ENCODE data around the gene VAMP7.
A peak's percentile ranks its signal among the peaks of the same experiment; 100 is the strongest.
"Not testable (repeated sequence)": the region's sequence is repeated elsewhere in the genome, so short reads cannot be mapped to it uniquely, and the experiment has no call there.

VAMP7 gene, protein sequence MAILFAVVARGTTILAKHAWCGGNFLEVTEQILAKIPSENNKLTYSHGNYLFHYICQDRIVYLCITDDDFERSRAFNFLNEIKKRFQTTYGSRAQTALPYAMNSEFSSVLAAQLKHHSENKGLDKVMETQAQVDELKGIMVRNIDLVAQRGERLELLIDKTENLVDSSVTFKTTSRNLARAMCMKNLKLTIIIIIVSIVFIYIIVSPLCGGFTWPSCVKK

DNA sequence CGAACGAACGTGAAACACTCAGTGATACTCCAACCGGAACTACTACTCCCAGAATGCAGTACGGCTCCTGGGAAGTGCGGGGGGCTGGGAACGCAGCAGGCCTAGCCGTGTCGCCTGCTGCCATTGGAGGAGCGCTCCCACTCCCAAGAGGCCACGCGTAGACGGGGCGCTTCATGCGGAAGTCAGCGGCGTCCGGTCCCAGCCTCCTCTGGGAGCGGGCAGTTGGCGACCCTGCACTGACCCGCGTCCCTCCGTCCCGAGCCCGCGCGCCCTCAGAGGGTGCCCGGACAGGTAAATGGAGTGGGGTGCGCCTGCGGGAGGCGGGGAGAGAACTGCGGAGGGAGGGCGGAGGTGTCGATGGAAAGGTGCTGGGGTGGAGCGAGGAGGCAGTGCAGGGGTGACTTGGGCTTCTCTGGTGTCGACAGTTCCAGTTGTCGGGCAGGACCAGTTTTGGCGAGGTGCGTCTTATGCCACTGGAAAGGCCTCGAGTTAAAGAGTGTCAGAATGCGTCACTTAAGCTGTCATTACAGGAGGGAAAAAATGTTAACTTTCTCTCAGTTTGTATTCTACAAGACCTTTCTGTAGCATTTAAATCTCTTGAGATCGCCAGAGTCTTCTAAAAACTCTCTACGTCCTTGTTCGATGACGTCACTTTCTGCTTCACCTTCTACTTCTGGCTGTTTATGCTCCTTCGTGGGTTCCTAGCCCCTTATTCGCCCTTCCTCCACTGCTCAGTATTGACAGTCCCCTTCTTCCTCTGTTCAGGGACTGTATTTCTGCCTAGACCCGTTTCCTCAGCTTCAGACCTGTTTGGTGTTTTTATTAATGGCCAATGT, at the start of gene VAMP7:
Gene VAMP7 (plus strand): TSS at position 188 of the 836 bp plus-strand sequence. CDS start 8,122 bp downstream, outside the sequence.
- DNase-seq (ENCODE audit: low spot score in 2 of 2) (peak; percentile 50 to 82), ATAC-seq (peak; percentile 98)
- H3K36me3 Mint-ChIP-seq: no peaks in the 10 kb centered on the region
- peaks cover 20% of the 10 kb centered on the region for H3K4me1 Mint-ChIP-seq
- H3K4me3 Mint-ChIP-seq: peak within 1 kb of the TSS; percentile 86
- H3K9me3 Mint-ChIP-seq: peaks cover 7% of the 10 kb centered on the region
- peak within 1 kb of the TSS; percentile 94 for H3K27ac Mint-ChIP-seq

DNA sequence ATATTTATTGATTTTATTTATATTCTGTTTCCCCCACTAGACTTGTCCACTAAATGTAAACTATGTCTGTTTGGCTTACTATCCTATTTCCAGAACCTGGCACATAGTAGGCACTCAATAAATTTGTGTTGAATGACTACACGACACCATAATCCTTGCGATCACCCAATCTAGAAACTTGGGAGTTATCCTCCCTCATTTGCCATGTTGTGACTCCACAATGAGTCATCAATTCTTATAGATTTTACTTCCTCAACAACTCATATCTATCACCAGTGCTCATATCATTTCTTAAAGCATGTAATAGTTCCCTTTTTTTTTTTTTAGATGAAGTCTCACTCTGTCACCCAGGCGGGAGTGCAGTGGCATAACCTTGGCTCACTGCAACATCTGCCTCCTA, 39.9 kb upstream of the VAMP7 start:
- DNase-seq (ENCODE audit: low spot score in 2 of 2) (no peak), ATAC-seq (no peak)
- no peaks in the 10 kb centered on the region for H3K36me3 Mint-ChIP-seq
- no peaks in the 10 kb centered on the region for H3K4me1 Mint-ChIP-seq
- H3K9me3 Mint-ChIP-seq: peaks cover 10% of the 10 kb centered on the region
- H3K4me3 Mint-ChIP-seq: no peak overlapping the region
- no peak overlapping the region for H3K27ac Mint-ChIP-seq

DNA sequence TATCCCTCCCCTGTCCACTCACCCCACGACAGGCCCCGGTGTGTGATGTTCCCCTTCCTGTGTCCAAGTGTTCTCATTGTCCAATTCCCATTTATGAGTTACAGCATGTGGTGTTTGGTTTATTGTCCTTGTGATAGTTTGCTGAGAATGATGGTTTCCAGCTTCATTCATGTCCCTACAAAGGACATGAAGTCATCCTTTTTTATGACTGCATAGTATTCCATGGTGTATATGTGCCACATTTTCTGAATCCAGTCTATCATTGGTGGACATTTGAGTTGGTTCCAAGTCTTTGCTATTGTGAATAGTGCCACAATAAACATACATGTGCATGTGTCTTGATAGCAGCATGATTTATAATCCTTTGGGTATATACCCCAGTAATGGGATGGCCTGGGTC, 29.4 kb upstream of the VAMP7 start:
- H3K4me3 Mint-ChIP-seq; H3K9me3 Mint-ChIP-seq; DNase-seq (ENCODE audit: low spot score in 2 of 2); H3K27ac Mint-ChIP-seq; H3K4me1 Mint-ChIP-seq; H3K36me3 Mint-ChIP-seq; ATAC-seq: not testable (repeated sequence)

DNA sequence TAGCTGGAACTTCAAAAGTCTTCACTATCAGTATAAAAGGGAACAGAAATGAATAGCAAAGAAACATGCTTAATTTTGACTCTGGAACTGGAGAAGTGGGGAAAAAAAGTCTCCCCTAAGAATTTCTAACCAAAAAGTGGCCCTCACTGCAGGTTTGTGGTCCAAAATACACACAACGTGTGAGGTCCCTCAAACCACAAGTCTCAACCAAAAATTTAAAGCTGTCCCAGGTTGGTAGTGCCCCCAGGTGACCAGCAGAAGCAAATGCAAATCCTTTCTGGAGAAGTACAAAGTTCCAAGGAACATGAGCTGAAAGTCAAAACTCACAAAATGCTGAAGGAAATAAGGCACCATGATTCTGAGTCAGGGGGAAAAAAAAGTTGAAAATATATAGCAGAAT, 23.6 kb upstream of the VAMP7 start:
- Mint-ChIP-seq H3K4me1 (no peaks in the 10 kb centered on the region), H3K27ac (no peak overlapping the region), H3K36me3 (no peaks in the 10 kb centered on the region), H3K9me3 (no peaks in the 10 kb centered on the region), H3K4me3 (no peak overlapping the region)
- ATAC-seq (no peak), DNase-seq (ENCODE audit: low spot score in 2 of 2) (no peak)

DNA sequence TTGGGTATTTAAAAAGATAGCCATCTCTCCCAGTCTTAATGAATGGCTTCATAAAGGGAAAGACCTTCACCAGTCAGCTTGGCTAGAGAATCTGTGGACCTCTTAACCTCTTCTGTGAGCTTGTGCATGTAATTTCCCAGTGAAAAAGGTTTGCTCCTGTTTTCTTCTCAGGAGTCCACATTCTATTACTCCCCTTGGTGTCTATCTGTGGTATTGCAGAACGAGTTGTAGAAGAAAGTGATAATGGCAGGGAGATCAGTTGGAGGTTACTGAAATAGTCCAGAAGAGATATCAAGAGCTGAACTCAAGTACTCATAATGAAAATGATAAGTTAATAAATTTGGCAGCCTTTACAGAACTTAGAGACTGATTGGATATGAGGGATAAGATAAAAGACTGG, 16.5 kb upstream of the VAMP7 start:
- Mint-ChIP-seq H3K9me3 (peaks cover 5% of the 10 kb centered on the region), H3K4me1 (no peaks in the 10 kb centered on the region), H3K27ac (no peak overlapping the region)

DNA sequence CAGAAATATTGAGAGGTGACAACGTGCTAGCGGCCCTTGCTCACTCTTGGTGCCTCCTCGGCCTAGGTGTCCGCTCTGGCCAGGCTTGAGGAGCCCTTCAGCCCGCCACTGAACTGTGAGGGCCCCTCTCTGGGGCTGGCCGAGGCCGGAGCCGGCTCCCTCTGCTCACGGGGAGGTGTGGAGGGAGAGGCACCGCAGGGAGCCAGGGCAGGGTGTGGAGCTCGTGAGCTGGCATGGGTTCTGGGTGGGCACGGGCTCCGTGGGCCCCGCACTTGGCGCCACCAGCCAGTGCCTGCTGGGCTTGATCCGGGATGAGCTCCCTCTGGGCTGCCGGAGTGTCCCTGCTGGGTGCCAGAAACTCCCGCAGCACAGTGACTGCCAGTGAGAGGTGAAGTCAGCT, 16.0 kb upstream of the VAMP7 start:
- ATAC-seq (no peak), DNase-seq (ENCODE audit: low spot score in 2 of 2) (no peak)
- H3K27ac Mint-ChIP-seq: no peak overlapping the region
- no peak overlapping the region for H3K4me3 Mint-ChIP-seq
- H3K36me3 Mint-ChIP-seq: no peaks in the 10 kb centered on the region
- no peaks in the 10 kb centered on the region for H3K4me1 Mint-ChIP-seq
- peaks cover 5% of the 10 kb centered on the region for H3K9me3 Mint-ChIP-seq

More for the DNA sequence above, 16.5 kb upstream of the VAMP7 start:
- H3K36me3 Mint-ChIP-seq: no peaks in the 10 kb centered on the region
- ATAC-seq (no peak), DNase-seq (ENCODE audit: low spot score in 2 of 2) (no peak)
- no peak overlapping the region for H3K4me3 Mint-ChIP-seq

DNA sequence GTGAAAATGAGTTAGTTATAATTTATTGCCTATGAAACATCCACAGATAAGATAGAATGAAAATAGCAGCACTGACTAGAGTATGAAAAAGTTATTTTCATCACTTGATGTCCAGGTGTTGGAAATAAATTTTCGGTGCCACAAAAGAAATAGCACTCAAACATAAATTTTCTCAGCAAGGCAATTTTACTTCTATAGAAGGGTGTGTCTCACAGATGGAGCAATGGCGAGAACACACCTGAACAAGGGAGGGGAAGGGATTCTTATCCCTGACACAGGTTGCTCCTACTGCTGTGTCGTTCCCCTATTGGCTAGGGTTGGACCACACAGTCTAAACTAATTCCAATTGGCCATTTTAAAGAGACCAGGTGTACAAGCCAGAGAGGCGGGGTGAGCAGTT, 13.3 kb upstream of the VAMP7 start:
- no peak overlapping the region for H3K27ac Mint-ChIP-seq
- ATAC-seq (no peak), DNase-seq (ENCODE audit: low spot score in 2 of 2) (no peak)
- H3K9me3 Mint-ChIP-seq: peaks cover 5% of the 10 kb centered on the region
- no peaks in the 10 kb centered on the region for H3K36me3 Mint-ChIP-seq
- H3K4me1 Mint-ChIP-seq: no peaks in the 10 kb centered on the region
- H3K4me3 Mint-ChIP-seq: no peak overlapping the region

DNA sequence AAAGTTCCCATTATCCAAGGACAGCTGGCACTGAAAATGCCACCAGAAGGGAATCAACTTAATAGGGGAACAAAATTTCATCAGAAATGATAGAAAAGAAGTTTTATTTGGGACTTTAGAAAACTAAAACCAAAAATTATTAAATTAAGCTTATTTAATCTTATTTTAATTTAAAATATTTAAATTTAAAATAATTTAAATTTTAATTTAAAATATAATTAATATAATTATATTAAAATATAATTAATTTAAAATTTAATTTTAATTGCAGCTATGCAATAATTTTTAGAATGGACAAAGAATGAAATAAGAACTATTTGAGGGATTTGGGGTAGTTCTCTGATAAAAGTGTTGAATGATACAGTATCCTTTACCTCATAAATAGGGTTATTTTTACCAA, 10.2 kb upstream of the VAMP7 start:
- Mint-ChIP-seq H3K9me3 (peaks cover 5% of the 10 kb centered on the region), H3K36me3 (no peaks in the 10 kb centered on the region), H3K27ac (no peak overlapping the region), H3K4me3 (no peak overlapping the region), H3K4me1 (no peaks in the 10 kb centered on the region)
- ATAC-seq: no peak
- DNase-seq (ENCODE audit: low spot score in 2 of 2): no peak

DNA sequence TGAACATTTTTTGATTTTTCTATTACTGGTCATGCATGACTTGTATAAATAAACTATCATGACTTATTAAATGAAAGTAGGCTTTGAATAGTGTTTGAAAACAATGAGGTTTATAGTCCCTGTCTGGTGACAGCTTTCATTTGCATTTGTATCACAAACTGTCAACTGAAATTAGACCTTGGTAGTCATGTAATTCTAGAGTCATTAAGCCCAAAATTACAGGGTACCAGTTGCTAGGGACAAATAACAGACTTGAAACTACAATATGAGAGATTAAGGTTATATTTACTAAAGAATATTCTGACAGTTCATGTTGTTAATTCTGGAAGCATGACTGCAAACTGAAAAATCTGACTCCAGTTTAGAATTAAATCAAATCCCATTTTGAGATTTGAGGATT, 9.2 kb upstream of the VAMP7 start:
- Mint-ChIP-seq H3K9me3 (peaks cover 5% of the 10 kb centered on the region), H3K36me3 (no peaks in the 10 kb centered on the region), H3K27ac (no peak overlapping the region), H3K4me3 (no peak overlapping the region), H3K4me1 (no peaks in the 10 kb centered on the region)
- DNase-seq (ENCODE audit: low spot score in 2 of 2): no peak
- no peak for ATAC-seq

DNA sequence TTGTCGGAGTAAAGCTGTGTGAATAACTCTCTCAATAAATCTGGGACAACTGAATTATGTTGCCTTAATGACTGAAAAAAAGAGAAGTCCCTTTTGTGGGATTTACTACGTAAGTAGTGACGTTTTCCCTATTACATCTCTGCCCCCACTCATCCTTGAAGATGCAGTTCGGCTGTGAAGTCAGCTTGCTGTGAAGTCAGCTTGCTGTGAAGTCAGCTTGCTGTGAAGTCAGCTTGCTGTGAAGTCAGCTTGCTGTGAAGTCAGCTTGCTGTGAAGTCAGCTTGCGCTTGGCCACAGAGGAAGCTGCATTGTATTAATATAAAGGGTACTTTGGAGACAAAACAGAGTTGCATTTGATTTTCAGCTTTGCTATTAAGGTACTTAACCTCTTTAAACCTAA, 8.0 kb upstream of the VAMP7 start:
- DNase-seq (ENCODE audit: low spot score in 2 of 2) (no peak), ATAC-seq (no peak)
- Mint-ChIP-seq H3K4me1 (no peaks in the 10 kb centered on the region), H3K9me3 (peaks cover under 1% of the 10 kb centered on the region), H3K27ac (no peak overlapping the region), H3K36me3 (no peaks in the 10 kb centered on the region), H3K4me3 (no peak overlapping the region)

DNA sequence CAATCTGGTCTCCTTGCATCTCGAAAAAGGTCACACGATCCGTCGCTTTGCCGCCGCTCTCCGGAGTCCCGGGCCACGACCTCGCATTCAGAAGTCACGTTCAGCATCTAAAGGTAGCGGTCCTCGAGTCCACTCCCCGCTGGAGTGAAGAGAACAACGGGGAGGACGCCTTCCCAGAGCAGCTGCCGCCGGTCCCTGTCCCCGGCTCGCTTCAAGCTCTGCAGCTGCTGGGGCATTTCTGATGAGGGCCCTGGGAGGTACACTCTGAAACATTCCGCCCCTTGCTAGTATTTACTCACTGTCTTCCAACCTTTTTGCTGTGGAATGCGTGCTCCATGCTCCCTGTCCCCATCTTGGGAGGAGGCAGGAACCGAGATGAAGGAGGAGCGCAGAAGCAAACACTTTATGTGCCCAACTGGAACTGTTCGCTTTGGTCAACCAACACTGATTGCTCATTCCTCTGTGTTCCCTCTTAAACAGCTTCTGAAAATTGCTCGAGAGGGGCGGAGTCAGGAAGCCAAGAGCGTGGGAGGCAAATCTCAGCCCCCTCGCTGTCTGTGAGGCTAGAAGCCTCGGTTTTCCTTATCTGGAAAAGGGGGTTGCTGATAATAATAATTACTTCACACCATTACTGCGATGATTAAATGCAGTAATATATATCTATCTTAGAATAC, 6.4 kb upstream of the VAMP7 start:
- DNase-seq (ENCODE audit: low spot score in 2 of 2) (no peak), ATAC-seq (no peak)
- H3K4me3 Mint-ChIP-seq: no peak overlapping the region
- H3K27ac Mint-ChIP-seq: no peak overlapping the region
- H3K4me1 Mint-ChIP-seq: no peaks in the 10 kb centered on the region
- H3K36me3 Mint-ChIP-seq: no peaks in the 10 kb centered on the region
- peaks cover under 1% of the 10 kb centered on the region for H3K9me3 Mint-ChIP-seq

DNA sequence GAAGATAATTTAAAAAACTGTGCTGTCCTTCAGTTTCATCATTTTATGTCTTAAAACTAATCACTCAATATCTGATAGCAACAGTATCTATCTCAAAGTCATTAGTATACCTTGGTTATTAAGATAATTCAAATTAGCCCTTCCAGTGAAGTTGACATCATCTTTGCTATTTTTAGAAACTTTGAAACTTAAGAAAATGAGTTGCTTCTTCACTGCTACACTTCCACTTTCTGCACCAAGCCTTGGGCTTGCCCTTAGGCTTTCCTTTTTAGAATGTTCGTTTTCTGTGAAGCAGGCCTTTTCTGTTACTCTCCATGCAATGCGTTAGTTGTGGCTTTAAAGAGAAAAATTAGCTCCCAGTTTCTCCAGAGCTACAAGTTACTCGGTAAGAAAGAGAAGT, 4.4 kb upstream of the VAMP7 start:
- H3K4me3 Mint-ChIP-seq: no peak overlapping the region
- H3K27ac Mint-ChIP-seq: no peak overlapping the region
- H3K4me1 Mint-ChIP-seq: peaks cover 1% of the 10 kb centered on the region
- peaks cover 4% of the 10 kb centered on the region for H3K9me3 Mint-ChIP-seq
- H3K36me3 Mint-ChIP-seq: no peaks in the 10 kb centered on the region
- ATAC-seq (no peak), DNase-seq (ENCODE audit: low spot score in 2 of 2) (no peak)

DNA sequence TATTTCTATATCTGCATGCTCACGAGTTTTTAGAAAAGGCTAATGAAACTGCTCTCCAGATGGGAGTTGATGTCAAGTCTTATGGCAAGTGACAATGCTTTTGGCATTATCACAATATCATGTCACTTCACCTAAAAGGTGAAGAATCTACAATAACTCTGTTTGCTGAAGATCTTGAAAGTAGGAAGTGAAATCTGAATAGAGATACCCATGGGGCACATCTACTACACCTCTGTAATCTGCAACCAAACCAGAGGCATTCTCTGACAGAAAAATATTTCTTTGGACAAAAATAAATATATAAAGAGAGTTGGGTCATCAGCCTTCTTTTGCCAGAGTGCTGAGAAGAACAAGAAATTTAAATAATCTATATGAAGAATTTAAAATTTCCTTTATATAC, 3.9 kb upstream of the VAMP7 start:
- Mint-ChIP-seq H3K4me3 (no peak overlapping the region), H3K4me1 (peaks cover 6% of the 10 kb centered on the region), H3K27ac (no peak overlapping the region), H3K9me3 (peaks cover 7% of the 10 kb centered on the region), H3K36me3 (no peaks in the 10 kb centered on the region)
- no peak for ATAC-seq
- DNase-seq (ENCODE audit: low spot score in 2 of 2): no peak

DNA sequence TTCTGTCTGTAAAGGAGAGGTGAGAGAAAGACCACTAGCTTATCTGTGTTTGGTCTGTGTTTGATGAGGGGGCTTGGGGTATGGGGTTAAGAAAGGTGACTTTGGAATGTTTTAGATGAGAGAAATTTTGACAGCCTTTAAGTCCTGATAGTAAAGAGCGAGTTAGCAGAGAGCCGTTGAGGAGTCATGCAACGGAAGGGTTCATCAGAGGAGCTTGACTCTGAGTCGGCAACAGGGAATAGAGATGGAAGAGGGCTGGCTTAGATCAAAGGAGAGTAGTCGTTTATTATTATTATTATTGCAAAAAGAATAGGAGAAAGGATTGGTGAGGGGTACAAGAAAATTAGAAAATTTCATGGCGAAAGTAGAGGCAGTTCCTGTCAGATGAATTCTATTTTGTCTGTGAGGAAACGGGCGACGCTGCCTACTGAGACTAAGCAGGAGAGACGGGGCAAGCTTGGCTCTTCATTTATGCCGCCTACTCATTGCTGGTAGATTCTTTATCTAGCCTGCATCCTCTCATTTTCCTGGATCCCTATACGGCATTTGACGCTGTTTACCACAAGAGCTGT, 473 bp upstream of the VAMP7 start:
- ATAC-seq: no peak
- no peak for DNase-seq (ENCODE audit: low spot score in 2 of 2)

DNA sequence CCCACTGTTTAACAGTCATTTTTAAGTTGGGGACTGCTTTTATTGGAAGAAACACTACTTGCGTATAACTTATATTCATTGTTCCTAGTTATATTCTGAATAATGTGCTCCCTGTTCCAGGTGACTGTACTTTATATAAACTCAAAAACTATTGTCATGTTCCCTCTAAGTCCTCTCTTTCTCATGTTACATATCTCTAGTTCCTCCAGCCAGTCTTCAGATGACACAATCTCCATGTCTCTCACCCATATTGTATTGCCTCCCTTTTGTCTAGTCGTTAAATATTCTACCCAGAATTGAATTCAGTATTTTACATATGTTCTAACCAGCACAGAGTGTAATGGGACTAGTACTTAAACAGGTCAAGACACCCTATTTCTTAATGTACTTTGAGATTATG, 5.3 kb downstream of the VAMP7 start:
- Mint-ChIP-seq H3K4me3 (no peak overlapping the region), H3K36me3 (peaks cover 17% of the 10 kb centered on the region), H3K9me3 (peaks cover 3% of the 10 kb centered on the region), H3K4me1 (peaks cover 36% of the 10 kb centered on the region), H3K27ac (no peak overlapping the region)
- ATAC-seq: no peak
- DNase-seq (ENCODE audit: low spot score in 2 of 2): no peak

More for the DNA sequence above, 473 bp upstream of the VAMP7 start:
- peaks cover 7% of the 10 kb centered on the region for H3K9me3 Mint-ChIP-seq
- peak overlapping the region; percentile 94 for H3K27ac Mint-ChIP-seq
- peak overlapping the region; percentile 86 for H3K4me3 Mint-ChIP-seq
- H3K4me1 Mint-ChIP-seq: peaks cover 20% of the 10 kb centered on the region
- H3K36me3 Mint-ChIP-seq: no peaks in the 10 kb centered on the region
